Epithelial cell of esophagus (primary cell): Measurements from ENCODE around the gene ARHGEF39.

Experiments
- DNase-seq: peaks from one replicate; pipeline ENCODE4 v3.0.0; 2010; ENCODE audit warnings: low read depth
- H3K4me3 ChIP-seq: 2 replicates; pipeline ENCODE4 v1.5.1; 2011; ENCODE audit warnings: mild to moderate bottlenecking, low read length, control low read depth
- TF ChIP-seq, protein P1 (sequence below): IDR thresholded peaks from 2 replicates; pipeline ENCODE4 v1.5.1; 2011; ENCODE audit warnings: low read depth, mild to moderate bottlenecking, low read length, control low read depth, inconsistent platforms; ENCODE audit not compliant: insufficient read depth; ENCODE audit errors: missing control alignments

Gene ARHGEF39

DNA sequence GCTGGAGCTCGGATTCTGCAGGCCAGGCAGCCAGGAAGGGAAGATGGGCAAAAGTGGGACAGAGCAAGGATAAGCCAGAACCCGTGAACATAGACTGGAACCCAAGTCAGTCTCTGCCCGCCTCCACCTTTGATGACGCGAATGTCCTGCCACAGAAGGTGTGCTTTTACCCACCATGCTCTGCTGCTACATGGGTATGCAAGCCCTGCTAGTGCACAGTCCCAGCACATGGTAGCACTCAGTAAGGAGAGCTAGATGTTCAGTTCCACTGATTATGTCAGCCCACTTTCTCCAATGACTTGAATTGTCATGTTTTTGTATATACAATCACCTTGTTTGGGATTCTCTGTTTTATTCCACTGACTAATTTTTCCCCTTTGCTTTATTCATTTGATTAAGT lies 35.4 kb downstream of the ARHGEF39 start:
- DNase-seq = no peak
- H3K4me3 ChIP-seq = no peak overlapping the region
- TF ChIP-seq, protein P1, sequence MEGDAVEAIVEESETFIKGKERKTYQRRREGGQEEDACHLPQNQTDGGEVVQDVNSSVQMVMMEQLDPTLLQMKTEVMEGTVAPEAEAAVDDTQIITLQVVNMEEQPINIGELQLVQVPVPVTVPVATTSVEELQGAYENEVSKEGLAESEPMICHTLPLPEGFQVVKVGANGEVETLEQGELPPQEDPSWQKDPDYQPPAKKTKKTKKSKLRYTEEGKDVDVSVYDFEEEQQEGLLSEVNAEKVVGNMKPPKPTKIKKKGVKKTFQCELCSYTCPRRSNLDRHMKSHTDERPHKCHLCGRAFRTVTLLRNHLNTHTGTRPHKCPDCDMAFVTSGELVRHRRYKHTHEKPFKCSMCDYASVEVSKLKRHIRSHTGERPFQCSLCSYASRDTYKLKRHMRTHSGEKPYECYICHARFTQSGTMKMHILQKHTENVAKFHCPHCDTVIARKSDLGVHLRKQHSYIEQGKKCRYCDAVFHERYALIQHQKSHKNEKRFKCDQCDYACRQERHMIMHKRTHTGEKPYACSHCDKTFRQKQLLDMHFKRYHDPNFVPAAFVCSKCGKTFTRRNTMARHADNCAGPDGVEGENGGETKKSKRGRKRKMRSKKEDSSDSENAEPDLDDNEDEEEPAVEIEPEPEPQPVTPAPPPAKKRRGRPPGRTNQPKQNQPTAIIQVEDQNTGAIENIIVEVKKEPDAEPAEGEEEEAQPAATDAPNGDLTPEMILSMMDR = no peak

GRCh38 chr9:35628389-35628991 lies 36.5 kb downstream of the ARHGEF39 start:
- TF ChIP-seq, protein P1 = no peak
- no peak for DNase-seq
- no peak overlapping the region for H3K4me3 ChIP-seq

- TF ChIP-seq, protein P1 = no peak
- no peak for DNase-seq
- H3K4me3 ChIP-seq = no peak overlapping the region
Measured at GRCh38 chr9:35627575-35627974, 37.4 kb downstream of the ARHGEF39 start.

DNA sequence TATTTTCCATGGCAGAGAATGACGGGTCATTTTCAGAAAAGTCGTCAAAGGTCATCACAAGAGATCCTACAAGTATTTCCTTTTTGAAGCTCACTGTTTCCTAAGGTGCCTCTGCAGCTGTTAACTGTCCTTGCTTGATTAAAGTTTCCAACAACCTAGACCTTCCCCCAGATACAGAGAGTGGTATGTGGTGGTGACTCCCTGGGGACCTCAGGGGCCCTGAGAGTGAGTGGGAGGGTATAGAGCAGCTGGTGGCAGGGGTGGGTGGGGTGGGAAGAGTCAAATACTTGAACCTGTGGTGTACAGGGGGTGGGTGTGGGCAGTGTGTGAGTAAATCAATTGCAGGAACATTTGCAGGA lies 45.2 kb downstream of the ARHGEF39 start:
- TF ChIP-seq, protein P1 = no peak
- H3K4me3 ChIP-seq = no peak overlapping the region
- DNase-seq = no peak

DNA sequence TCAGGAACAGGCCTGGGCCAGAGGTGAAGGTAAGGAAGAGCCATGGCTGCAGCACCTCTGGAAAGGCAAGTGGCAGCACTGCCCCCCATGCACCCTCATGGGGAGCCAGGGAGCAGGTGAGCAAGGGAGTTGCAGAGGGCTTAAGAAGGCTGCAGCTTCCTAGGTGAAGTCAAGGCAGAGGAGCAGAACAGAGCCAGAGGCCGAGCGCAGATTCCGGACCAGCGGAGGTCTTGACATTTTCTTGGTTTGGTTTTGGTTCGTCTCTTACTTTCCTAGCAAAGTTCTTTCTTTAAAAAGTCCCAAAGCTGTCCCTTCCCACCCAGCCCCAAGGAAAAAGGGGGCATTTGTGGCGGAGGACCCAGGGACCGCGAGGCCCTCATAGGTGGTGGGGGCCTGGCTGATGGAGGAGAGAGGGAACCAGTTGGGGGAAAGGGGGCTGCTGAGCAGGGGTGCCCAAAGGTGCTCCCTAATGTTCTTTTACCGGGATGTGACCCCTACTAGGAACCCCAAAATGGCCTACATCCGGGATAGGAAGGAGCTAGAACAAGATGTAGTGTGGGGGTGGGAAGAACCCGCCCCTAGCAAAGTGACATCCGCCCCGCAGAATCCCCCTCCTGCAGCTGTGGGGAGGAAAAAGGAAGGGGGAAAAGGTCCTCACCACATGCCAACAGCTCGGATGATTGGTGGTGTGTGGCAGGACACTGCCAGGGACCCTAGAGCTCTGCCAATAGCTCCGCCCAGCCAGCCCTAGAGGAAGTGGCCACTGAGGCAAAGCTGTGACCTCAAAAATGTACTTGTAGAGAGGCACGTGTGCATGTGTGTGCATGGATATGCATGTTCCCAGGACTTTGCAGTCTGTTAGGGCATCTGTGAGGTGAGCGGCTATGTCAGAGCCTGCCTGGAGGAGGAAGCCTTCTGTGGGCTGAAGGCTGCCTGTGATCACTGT lies 45.9 kb downstream of the ARHGEF39 start:
- DNase-seq = no peak
- no peak overlapping the region for H3K4me3 ChIP-seq
- TF ChIP-seq, protein P1 = no peak

GRCh38 chr9:35618325-35618727 lies 46.7 kb downstream of the ARHGEF39 start, which contains the start of gene CD72:
TSS of gene CD72 (minus strand) at chr9:35618413. CDS start at chr9:35618303, 110 bp downstream.
- H3K4me3 ChIP-seq = peak within 1 kb of the TSS; percentile 32
- no peak for DNase-seq
- TF ChIP-seq, protein P1 = no peak
